SJCRH30 (cell line): ENCODE data around the gene FNDC5. TPM values are rescaled to one million over a fixed set of nuclear protein-coding genes. Genes with fewer than 3 reads are reported as not detected.
"Not testable (repeated sequence)": the region's sequence is repeated elsewhere in the genome, so short reads cannot be mapped to it uniquely, and the experiment has no call there.

Source experiments
- DNase-seq, 2 experiments: peaks; one replicate each; pipeline ENCODE4 v3.0.0-alpha.2; 2015 to 2020
- H3K27ac ChIP-seq: fragments of 250-450 bp; sonication (Bioruptor Pico); 2 replicates; pipeline ENCODE4 v1.5.1; 2020; ENCODE audit warnings: mild to moderate bottlenecking, moderate library complexity
- H3K27me3 ChIP-seq: fragments of 250-450 bp; sonication (Bioruptor Pico); 2 replicates; pipeline ENCODE4 v1.5.1; 2020; ENCODE audit warnings: mild to moderate bottlenecking, moderate library complexity
- H3K36me3 ChIP-seq: fragments of 250-450 bp; sonication (Bioruptor Pico); 2 replicates; pipeline ENCODE4 v1.5.1; 2020; ENCODE audit warnings: mild to moderate bottlenecking, moderate library complexity
- H3K4me1 ChIP-seq: fragments of 250-450 bp; sonication (Bioruptor Pico); 2 replicates; pipeline ENCODE4 v1.5.1; 2020; ENCODE audit warnings: mild to moderate bottlenecking, moderate library complexity
- H3K4me3 ChIP-seq: fragments of 250-450 bp; sonication (Bioruptor Pico); 2 replicates; pipeline ENCODE4 v1.5.1; 2020; ENCODE audit warnings: mild to moderate bottlenecking, moderate library complexity
- H3K9me3 ChIP-seq: fragments of 250-450 bp; sonication (Bioruptor Pico); replicated peaks from 2 replicates; pipeline ENCODE4 v1.5.1; 2020; ENCODE audit warnings: mild to moderate bottlenecking, moderate library complexity
- total RNA-seq: library from RNA; depleted of rRNA; stranded (reverse); fragments of >200 nt; shearing (Covaris generic); gene quantifications from 2 replicates; pipeline ENCODE4 v1.2.3, GENCODE V29; 2014; rRNA removed

FNDC5 gene
- 66.2 and 72.2 TPM in 2 replicates for total RNA-seq

DNA sequence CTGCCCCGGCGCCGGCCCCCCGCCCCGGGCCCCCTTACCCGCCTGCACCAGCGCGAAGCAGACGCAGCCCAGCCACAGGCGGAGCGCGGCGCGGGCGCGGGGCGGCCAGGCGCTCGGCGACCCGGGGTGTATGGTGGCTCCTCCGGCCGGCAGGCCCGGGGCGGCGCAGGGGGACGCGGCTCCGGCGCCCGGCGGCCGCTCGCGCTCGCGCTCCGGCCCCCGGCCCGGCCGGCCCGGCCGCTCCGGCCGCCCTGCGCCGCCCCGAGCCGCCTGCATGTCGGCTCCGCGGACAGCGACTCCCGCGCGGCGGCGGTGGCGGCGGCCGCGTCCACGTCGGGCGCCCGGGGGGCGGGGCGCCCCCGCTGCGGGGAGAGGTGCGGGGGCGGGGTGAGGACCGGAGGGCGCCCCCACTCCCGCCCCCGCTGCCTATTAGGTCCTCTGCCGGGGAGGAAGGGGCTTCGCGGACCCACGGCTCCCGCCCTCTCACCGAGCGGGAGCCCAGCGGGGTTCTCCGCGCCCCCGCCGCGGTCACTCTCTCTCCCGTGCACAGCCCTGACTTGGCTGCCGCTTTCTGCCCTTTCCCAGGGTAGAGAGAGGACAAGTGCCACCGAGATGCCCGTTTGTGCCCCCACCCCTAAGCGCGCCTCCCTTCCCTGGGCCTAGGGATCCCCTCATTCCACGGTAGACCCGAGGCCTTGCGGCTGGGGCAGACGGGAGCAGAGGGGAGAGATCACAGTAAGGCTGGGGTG is at the start of gene FNDC5:
Gene FNDC5, minus strand, starts transcription at position 298 of the 749 bp plus-strand sequence.
- H3K36me3 ChIP-seq: peaks cover 23% of the 10 kb centered on the region
- peak within 1 kb of the TSS; percentile 62 for H3K27ac ChIP-seq
- peak within 1 kb of the TSS; percentile 74 for H3K4me3 ChIP-seq
- H3K27me3 ChIP-seq: no peaks in the 10 kb centered on the region
- H3K4me1 ChIP-seq: peaks cover 13% of the 10 kb centered on the region; the same call in 1 of the 2 replicates
- peak; percentile 31 to 44 for DNase-seq
- H3K9me3 ChIP-seq: no peaks in the 10 kb centered on the region

DNA sequence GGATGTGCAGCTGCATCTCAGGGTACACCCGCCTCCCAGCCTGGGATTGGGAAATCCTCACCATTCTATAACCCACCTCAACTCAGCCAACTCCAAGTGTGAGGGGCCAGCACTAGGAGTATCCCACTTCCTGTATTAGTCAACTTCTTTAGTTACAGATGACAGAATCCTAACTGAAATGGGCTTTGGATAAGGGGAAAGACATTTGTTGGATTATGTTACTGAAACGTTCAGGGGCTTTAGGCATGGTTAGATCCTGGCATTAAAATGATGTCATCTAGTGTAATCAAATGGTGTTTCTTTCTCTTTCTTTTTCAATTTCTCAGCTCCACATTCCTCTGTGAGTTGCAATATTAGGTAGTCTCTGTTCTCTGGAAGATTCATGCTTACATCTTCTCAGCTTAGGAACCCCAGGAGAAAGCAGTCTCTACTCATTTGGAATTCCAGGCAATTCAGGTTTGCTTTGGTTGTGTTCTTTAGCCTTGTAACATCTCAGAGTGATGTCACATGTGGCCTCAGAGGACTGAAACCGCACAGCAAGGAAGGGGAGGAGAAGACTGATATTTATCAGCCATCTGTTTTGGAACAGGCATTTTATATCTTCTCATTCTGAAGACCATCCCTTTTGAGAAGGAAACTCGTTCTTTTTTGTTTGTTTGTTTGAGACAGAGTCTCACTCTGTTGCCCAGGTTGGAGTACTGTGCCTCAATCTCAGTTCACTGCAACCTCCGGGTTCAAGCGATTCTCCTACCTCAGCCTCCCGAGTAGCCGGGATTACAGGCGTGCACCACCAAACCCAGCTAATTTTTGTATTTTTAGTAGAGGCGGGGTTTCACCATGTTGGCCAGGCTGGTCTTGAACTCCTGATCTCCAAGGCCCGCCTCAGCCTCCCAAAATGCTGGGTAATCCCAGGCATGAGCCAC is 49.4 kb upstream of the FNDC5 start:
- Histone ChIP-seq H3K27ac (peak overlapping the region; percentile 93), H3K27me3 (no peaks in the 10 kb centered on the region), H3K4me1 (peaks cover 29% of the 10 kb centered on the region), H3K9me3 (no peaks in the 10 kb centered on the region), H3K36me3 (no peaks in the 10 kb centered on the region), H3K4me3 (no peak overlapping the region)
- DNase-seq: peak; percentile 82 to 91

DNA sequence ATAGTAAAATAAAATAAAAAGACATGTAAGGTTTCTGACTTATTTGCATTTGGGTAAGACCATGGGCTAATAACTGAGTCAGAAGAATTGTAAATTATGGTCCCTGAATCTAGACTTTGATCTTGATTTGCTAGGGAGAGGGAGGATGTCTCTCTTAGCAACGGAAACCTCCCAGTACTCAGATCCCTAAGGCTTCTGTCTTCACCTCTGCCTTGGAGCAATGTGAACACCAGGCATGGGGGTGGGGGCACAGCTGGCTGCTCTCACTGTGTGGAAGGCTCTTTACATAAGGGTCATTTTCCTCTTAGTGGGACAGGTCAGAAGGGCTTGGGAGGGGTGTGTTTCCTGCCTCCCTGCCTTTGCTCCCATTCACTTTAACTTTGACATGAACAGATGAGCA is 47.5 kb upstream of the FNDC5 start:
- Histone ChIP-seq H3K36me3 (no peaks in the 10 kb centered on the region), H3K4me1 (peaks cover 29% of the 10 kb centered on the region), H3K4me3 (no peak overlapping the region), H3K27me3 (no peaks in the 10 kb centered on the region), H3K9me3 (no peaks in the 10 kb centered on the region), H3K27ac (no peak overlapping the region)
- DNase-seq: peak in 1 of 2 experiments; percentile 28

DNA sequence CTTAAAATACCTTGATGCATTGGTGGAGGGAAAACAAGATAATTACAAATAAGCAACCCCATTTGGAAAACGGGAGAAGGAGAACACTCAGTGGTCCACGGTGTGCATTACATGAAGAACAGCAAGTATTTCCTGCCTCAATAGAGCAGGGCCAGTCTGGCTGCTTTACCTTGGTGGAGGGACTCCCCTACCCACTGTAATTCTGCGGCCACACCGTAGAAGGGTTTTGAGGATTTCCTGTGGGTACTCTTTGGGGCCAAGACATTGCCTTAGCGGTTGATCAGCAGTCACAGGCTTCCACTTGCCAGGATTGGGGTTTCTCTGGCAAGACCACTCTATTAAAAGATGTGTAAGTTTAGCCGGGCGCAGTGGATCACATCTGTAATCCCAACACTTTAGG is 46.8 kb upstream of the FNDC5 start:
- H3K27me3 ChIP-seq: no peaks in the 10 kb centered on the region
- peaks cover 29% of the 10 kb centered on the region for H3K4me1 ChIP-seq
- no peak overlapping the region for H3K4me3 ChIP-seq
- DNase-seq: no peak
- H3K9me3 ChIP-seq: peaks cover 2% of the 10 kb centered on the region; the same call in 1 of the 2 replicates
- H3K36me3 ChIP-seq: no peaks in the 10 kb centered on the region
- H3K27ac ChIP-seq: no peak overlapping the region

DNA sequence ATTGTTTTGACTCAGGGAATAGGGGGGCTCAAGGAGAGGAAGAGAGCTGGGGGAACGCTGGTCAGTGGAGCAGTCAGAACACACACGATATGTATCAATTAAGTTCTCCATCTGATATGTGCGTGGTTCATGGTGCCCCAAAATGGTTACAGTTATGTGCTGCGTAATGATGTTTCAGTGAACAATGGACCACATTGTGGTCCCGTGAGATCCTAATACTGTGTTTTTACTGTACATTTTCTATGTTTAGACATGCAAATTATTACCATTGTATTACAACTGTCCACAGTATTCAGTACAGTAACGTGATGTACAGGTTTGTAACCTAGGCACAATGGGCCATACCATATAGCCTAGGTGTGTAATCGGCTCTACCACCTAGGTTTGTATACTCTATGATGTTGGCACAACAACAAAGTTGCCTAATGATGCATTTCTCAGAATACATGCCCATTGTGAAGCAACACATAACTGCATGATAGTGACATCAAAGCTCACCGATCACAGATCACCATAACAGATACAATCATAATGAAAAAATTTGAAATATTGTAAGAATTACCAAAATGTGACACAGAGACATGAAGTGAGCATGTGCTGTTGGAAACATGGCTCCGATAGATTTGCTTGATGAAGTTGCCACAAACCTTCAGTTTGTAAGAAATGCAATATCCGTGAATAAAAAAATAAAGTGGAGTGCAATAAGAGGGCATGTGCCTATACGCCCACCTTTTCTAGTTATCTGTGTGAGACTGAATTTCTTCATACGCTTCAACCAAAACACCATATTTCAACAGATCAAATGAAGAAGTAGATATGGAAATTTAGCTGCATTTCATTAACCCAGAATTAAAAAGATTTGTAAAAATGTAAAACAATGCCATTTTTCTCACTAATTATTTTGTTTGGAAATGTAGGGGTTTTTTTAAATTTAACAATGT is 45.3 kb upstream of the FNDC5 start:
- H3K4me1 ChIP-seq: peaks cover 24% of the 10 kb centered on the region
- no peaks in the 10 kb centered on the region for H3K27me3 ChIP-seq
- peaks cover 3% of the 10 kb centered on the region; the same call in 1 of the 2 replicates for H3K9me3 ChIP-seq
- no peaks in the 10 kb centered on the region for H3K36me3 ChIP-seq
- H3K4me3 ChIP-seq: no peak overlapping the region
- H3K27ac ChIP-seq: no peak overlapping the region
- no peak for DNase-seq

DNA sequence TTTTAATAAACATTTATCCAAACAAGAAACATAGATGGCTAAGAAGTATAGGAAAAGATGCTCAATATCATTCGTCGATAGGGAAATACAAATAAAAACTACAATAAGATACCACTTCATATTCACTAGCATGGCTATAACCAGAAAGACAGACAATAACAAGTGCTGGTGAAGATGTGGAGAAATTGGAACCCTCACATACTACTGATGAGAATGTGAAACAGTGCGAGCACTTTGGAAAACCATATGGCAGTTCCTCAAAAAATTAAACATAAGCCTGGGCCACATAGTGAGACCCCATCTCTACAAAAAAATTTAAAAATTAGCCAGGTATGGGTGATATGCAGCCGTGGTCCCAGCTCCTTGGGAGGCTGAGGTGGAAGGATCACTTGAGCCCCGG is 39.6 kb upstream of the FNDC5 start:
- H3K27me3 ChIP-seq: 0 out of 2 replicates have a peak, but pooled peaks cover 6% of the 10 kb centered on the region
- H3K4me1 ChIP-seq: no peaks in the 10 kb centered on the region
- no peak overlapping the region for H3K27ac ChIP-seq
- DNase-seq: no peak
- H3K4me3 ChIP-seq: no peak overlapping the region
- no peaks in the 10 kb centered on the region for H3K36me3 ChIP-seq
- H3K9me3 ChIP-seq: peaks cover 3% of the 10 kb centered on the region; the same call in 1 of the 2 replicates

DNA sequence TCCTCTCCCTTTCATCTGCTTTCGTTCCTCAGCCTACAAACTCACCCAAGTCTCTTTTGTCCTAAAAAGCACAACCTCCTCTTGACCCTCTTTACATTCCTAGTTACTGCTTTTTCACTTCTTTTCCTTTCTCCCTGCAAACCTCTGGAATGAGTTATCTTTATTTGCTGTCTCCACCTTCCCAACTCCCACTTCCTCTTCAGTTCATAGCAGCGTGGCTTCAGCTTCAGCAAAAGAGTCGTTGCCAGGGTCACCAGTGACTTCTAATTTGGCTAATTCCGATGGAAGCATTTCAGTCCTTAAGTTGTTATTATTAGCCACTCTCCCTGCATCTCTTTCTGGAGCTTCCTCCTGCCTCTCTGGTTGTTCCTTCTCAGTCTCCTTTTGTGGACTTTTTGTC is 36.7 kb upstream of the FNDC5 start:
- no peaks in the 10 kb centered on the region for H3K4me1 ChIP-seq
- H3K27ac ChIP-seq: no peak overlapping the region
- peaks cover under 1% of the 10 kb centered on the region; the same call in 1 of the 2 replicates for H3K9me3 ChIP-seq
- H3K4me3 ChIP-seq: no peak overlapping the region
- H3K27me3 ChIP-seq: 0 out of 2 replicates have a peak, but pooled peaks cover 6% of the 10 kb centered on the region
- no peak for DNase-seq
- no peaks in the 10 kb centered on the region for H3K36me3 ChIP-seq

DNA sequence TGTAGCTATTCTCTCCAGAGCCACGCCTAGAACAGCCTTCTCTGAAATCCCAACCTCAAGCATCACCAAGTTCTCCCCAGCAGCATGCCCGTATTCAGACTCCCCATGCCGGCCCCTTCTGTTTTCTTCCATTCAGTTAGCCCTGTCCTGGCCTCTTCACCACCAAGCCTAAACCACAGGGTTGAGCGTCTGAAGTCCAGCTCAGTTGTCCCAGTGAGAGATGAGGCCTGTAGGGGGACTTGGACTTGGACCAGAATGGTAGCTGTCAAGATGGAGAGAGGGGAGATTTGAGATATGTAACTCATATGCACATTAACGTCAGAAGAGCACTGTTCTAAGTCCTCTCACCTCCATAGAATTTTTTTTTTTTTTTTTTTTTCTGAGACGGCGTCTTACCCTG is 35.9 kb upstream of the FNDC5 start:
- Histone ChIP-seq H3K4me3 (no peak overlapping the region), H3K27ac (no peak overlapping the region), H3K4me1 (no peaks in the 10 kb centered on the region), H3K9me3 (no peaks in the 10 kb centered on the region), H3K36me3 (no peaks in the 10 kb centered on the region), H3K27me3 (0 out of 2 replicates have a peak, but pooled peaks cover 6% of the 10 kb centered on the region)
- DNase-seq: no peak

DNA sequence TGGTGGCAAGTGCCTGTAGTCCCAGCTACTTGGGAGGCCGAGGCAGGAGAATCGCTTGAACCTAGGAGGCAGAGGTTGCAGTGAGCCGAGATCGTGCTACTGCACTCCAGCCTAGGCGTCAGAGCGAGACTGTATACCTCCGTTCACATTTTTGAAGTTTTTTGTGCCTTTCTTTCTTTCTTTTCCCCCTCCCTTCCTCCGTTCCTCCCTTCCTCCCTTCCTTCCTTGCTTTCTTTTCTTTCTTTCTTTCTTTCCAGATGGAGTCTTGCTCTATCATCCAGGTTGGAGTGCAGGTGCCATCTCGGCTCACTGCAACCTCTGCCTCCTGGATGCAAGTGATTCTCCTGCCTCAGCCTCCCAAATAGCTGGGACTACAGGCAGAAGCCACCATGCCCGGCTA is 34.9 kb upstream of the FNDC5 start:
- H3K27ac ChIP-seq, H3K9me3 ChIP-seq, H3K27me3 ChIP-seq, H3K36me3 ChIP-seq, DNase-seq, H3K4me1 ChIP-seq, H3K4me3 ChIP-seq: not testable (repeated sequence)

DNA sequence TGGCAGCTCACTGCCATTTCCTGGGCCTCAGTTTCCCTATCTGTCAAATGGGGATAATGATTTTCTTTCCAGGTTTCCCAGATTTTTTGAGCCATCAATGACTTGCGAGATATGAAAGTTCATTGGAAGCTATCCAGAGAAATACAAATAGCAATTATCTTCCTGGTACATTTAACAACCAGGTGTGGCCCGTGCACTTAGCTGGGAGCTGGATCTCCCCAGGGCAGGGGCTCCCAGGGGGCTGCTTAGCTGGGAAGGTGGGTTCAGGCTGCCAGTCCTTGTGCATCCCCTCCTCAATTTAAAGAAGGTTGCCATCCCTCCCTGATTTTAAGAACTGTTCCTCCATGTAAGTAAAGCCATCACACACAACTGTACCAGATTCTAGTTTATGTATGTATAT is 34.1 kb upstream of the FNDC5 start:
- Histone ChIP-seq H3K9me3 (no peaks in the 10 kb centered on the region), H3K4me3 (no peak overlapping the region), H3K27ac (no peak overlapping the region), H3K4me1 (no peaks in the 10 kb centered on the region), H3K36me3 (no peaks in the 10 kb centered on the region), H3K27me3 (0 out of 2 replicates have a peak, but pooled peaks cover 6% of the 10 kb centered on the region)
- no peak for DNase-seq

DNA sequence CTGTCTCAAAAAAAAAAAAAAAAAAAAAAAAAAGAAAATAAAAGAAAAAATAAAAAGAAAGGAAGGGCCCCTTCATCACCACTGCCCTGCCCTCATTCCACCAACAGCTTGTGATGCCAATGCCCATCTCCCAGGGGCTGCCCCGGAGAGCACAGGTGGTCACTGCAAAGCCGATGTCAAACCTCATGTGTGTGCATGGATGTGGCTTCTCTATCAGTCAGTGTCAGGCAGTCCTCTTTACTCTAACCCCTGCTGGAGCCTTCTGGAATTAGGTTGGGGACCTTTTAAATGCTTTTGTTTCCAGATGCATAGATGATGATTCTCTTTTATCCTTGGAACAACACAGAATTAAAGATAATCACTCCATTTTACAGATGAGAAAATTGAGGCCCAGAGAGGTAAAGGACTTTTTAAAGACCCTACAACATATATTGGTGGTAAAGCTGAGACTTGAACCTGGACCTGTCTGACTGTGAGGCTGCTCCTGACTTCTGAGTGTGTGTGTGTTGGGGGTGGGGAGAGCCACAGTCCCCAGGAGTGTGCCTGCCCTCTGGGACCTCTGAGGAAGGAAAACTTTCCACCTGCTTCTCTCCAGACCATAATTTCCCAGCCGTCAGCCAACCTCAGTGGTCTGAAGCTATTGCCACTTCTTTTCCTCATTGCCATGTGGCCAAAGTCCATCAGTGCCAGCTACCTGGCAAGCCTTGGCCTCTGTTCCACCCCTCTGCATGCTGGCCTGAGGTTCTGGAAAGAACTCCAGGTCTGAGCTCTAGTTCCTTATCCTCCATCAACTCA is 33.5 kb upstream of the FNDC5 start:
- H3K9me3 ChIP-seq: no peaks in the 10 kb centered on the region
- H3K4me1 ChIP-seq: no peaks in the 10 kb centered on the region
- H3K27ac ChIP-seq: no peak overlapping the region
- 0 out of 2 replicates have a peak, but pooled peaks cover 4% of the 10 kb centered on the region for H3K27me3 ChIP-seq
- H3K4me3 ChIP-seq: no peak overlapping the region
- H3K36me3 ChIP-seq: no peaks in the 10 kb centered on the region
- DNase-seq: no peak

DNA sequence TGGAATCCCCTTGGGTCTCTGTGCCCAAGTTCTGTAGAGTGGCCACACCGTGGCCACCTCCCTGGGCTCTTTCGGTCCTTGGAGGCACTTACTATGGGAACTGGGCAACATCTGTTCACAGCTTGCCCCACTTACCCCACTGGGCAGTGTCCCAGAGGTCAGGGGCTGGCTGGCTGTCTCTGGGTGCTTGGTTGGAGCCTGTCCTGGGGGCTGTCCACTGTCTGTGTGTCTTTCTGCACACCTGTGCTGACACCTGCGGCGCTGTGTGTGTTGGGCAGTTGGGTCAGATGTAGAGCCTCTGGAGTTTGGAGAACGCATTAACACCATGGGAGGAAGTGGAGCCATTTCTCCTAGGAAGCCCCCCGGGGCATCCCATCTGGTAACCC is 31.8 kb upstream of the FNDC5 start:
- H3K27me3 ChIP-seq: no peaks in the 10 kb centered on the region
- no peaks in the 10 kb centered on the region for H3K4me1 ChIP-seq
- no peak overlapping the region for H3K27ac ChIP-seq
- H3K4me3 ChIP-seq: no peak overlapping the region
- no peaks in the 10 kb centered on the region for H3K9me3 ChIP-seq
- H3K36me3 ChIP-seq: no peaks in the 10 kb centered on the region
- no peak for DNase-seq

DNA sequence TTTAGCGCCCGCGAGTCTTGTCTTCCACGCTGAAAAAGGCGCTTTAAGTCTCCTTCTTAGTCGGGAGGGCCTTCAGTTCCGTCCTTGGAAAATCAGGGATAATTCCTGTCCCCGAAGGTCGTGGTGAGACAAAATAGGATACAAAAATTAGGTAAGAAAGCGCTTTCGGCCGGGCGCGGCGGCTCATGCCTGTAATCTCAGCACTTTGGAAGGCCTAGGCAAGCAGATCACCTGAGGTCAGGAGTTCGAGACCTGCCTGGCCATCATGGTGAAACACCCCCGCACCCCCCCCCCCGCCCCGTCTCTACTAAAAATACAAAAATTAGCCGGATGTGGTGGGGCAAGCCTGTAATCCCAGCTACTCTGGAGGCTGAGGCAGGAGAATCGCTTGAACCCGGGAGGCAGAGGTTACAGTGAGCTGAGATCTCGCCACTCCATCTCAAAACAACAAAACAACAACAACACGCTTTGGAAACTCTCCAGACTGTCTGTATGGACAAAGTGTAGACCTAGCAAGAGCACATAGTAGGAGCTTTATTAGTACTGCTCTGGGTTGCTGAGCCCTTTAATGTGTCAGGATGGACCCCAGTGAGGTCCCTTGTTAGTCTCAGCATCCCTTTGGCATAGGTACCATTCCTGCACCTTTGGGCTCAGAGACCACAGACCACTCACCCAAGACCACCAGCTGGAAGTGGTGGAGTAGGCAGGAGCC is 31.3 kb upstream of the FNDC5 start:
- no peaks in the 10 kb centered on the region for H3K36me3 ChIP-seq
- DNase-seq: no peak
- no peaks in the 10 kb centered on the region for H3K4me1 ChIP-seq
- H3K9me3 ChIP-seq: no peaks in the 10 kb centered on the region
- no peak overlapping the region for H3K27ac ChIP-seq
- peak overlapping the region; percentile 61 for H3K4me3 ChIP-seq
- no peaks in the 10 kb centered on the region for H3K27me3 ChIP-seq
